ENCODE data around the gene ACSS3. TPM values are rescaled to one million over a fixed set of nuclear protein-coding genes. Genes with fewer than 3 reads are reported as not detected.

The ACSS3 gene
- total and polyA plus RNA-seq, 9 of the 15 experiments (the other 6 are each of a cell fraction or from before 2014, with no cell fraction given): 0.40 TPM; not detected in 8

DNA sequence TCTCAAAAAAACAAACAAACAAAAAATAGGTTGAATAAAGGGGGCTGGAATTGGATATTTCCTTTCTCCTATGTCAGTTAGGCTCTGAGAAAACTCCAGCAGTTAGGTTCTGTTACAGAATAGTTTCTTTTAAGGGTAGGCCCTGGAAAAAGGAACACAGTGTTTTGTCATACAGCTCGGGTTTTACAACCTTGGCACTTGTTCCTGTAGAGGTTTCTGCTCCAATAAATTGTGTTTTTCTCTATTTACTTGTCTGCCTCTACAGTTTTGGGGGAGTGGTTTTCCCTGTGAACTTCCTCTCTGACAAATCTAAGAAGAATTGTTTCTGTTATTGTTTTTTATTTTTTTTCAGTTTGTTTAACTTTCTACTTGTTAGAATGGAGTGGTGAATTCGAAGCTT, 167.6 kb downstream of the ACSS3 start (continued):
- TF ChIP-seq, protein P1, sequence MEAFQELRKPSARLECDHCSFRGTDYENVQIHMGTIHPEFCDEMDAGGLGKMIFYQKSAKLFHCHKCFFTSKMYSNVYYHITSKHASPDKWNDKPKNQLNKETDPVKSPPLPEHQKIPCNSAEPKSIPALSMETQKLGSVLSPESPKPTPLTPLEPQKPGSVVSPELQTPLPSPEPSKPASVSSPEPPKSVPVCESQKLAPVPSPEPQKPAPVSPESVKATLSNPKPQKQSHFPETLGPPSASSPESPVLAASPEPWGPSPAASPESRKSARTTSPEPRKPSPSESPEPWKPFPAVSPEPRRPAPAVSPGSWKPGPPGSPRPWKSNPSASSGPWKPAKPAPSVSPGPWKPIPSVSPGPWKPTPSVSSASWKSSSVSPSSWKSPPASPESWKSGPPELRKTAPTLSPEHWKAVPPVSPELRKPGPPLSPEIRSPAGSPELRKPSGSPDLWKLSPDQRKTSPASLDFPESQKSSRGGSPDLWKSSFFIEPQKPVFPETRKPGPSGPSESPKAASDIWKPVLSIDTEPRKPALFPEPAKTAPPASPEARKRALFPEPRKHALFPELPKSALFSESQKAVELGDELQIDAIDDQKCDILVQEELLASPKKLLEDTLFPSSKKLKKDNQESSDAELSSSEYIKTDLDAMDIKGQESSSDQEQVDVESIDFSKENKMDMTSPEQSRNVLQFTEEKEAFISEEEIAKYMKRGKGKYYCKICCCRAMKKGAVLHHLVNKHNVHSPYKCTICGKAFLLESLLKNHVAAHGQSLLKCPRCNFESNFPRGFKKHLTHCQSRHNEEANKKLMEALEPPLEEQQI (IDR thresholded peaks at IDR 0.05): no peak

GRCh38 chr12:81245907-81246570, 168.2 kb downstream of the ACSS3 start:
- DNase-seq (ENCODE audit: extremely low read depth in 1 of 4, low spot score in 3 of 4): no peak
- WGBS (ENCODE audit: insufficient coverage, low coverage, missing lambda C conversion rate): 0% methylated on average over 4 of the region's 4 CpGs
- no TSS peak for BruUV-seq (replicated peaks)
- Histone ChIP-seq H3K9me1 (ENCODE audit: control insufficient read depth, insufficient read depth, low read length) (no peaks in the 10 kb centered on the region), H3K9ac (ENCODE audit: insufficient read depth in 1 of 2, low read depth in 2 of 2, low read length in 2 of 2) (no peak overlapping the region), H3K9me3 (replicated peaks; ENCODE audit: control insufficient read depth, insufficient read depth, low read depth, low read length) (no peaks in the 10 kb centered on the region), H4K20me1 (replicated peaks; ENCODE audit: control insufficient read depth, insufficient read depth, low read length) (no peaks in the 10 kb centered on the region), H3K4me3 (no peak overlapping the region), H3K36me3 (ENCODE audit: control insufficient read depth, insufficient read depth, low read length) (no peaks in the 10 kb centered on the region), H3K79me2 (ENCODE audit: control insufficient read depth, insufficient read depth, low read length) (no peaks in the 10 kb centered on the region), H2AFZ (ENCODE audit: low read depth, low read length) (no peak overlapping the region), H3K4me2 (ENCODE audit: insufficient read depth, low read length) (no peak overlapping the region), H3K27me3 (ENCODE audit: control insufficient read depth in 2 of 2, insufficient read depth in 2 of 2, low read length in 2 of 2) (no peaks in the 10 kb centered on the region), H3K27ac (ENCODE audit: extremely low read depth, low read depth, low read length) (no peak overlapping the region), H3K4me1 (replicated peaks in 1 of 2; ENCODE audit: control insufficient read depth in 2 of 2, insufficient read depth in 2 of 2, low read length in 2 of 2) (no peaks in the 10 kb centered on the region)
- no peak for ATAC-seq
- no peak for FAIRE-seq
- intact Hi-C loops (cut with micrococcal nuclease): no loop called here
- in situ Hi-C loops (cut with MboI): no loop called here
- ChIA-PET CTCF (ENCODE audit: low intra/inter-chr PET ratio) (no interaction called here), POLR2A (no interaction called here)
- no peak for TF ChIP-seq EGR1 (conservative IDR thresholded peaks at IDR 0.05)
- TF ChIP-seq ZBTB17 (CRISPR knock-in tag; IDR thresholded peaks at IDR 0.05): no peak
- no peak for TF ChIP-seq MEIS2 (IDR thresholded peaks at IDR 0.05; ENCODE audit: partially characterized antibody)
- TF ChIP-seq ETV5 (CRISPR knock-in tag; IDR thresholded peaks at IDR 0.05; ENCODE audit: low read depth): no peak
- no peak for TF ChIP-seq TEAD1 (CRISPR knock-in tag; IDR thresholded peaks at IDR 0.05)
- TF ChIP-seq ARHGAP35 (IDR thresholded peaks at IDR 0.05; ENCODE audit: partially characterized antibody): no peak
- TF ChIP-seq MBD2 (IDR thresholded peaks at IDR 0.05; ENCODE audit: borderline replicate concordance, low read depth): no peak
- TF ChIP-seq ZEB2 (IDR thresholded peaks at IDR 0.05): no peak
- no peak for TF ChIP-seq SRSF9 (IDR thresholded peaks at IDR 0.05; ENCODE audit: borderline replicate concordance, low read depth, low read length)
- TF ChIP-seq MTA3 (IDR thresholded peaks at IDR 0.05; ENCODE audit: borderline replicate concordance): no peak
- no peak for TF ChIP-seq ZNF253 (CRISPR knock-in tag; conservative IDR thresholded peaks at IDR 0.05)

All from K562 (cell line).